K562 (cell line): ENCODE results near the gene PPP1R16B. TPM values are rescaled to one million over a fixed set of nuclear protein-coding genes. Genes with fewer than 3 reads are reported as not detected.

Source experiments
- AFF1 ChIP-seq, 2 experiments: fragments of 450-650 bp; IDR thresholded peaks; 2 replicates each; pipeline ENCODE4 v1.6.1; 2018; ENCODE audit warnings: mild to moderate bottlenecking in 2 of 2, low read depth in 1 of 2; ENCODE audit not compliant: partially characterized antibody in 2 of 2
- AFF4 ChIP-seq: sonication (generic); formaldehyde crosslinking; IDR thresholded peaks from 2 replicates; pipeline ENCODE4 v1.8.0; 2023; ENCODE audit warnings: mild to moderate bottlenecking, missing genetic modification reagents
- BRD4 ChIP-seq: fragments of 200-600 bp; sonication (generic); IDR thresholded peaks from 2 replicates; pipeline ENCODE4 v1.6.1; 2017; ENCODE audit warnings: inconsistent platforms
- CUX1 ChIP-seq: fragments of 200-800 bp; sonication (Bioruptor generic); IDR thresholded peaks from 2 replicates; pipeline ENCODE4 v1.6.1; 2016; ENCODE audit warnings: missing genetic modification characterization, missing compliant biosample characterization
- EP300 ChIP-seq: IDR thresholded peaks from 2 replicates; pipeline ENCODE4 v1.6.1; 2012; ENCODE audit warnings: low read length, improper control_type of control experiment
- MBD2 ChIP-seq: sonication (generic); IDR thresholded peaks from 2 replicates; pipeline ENCODE4 v1.6.1; 2016; ENCODE audit warnings: low read depth, borderline replicate concordance
- PHF8 ChIP-seq: fragments of 200-600 bp; sonication (generic); IDR thresholded peaks from 2 replicates; pipeline ENCODE4 v1.6.1; 2012; ENCODE audit warnings: mixed run types, mild to moderate bottlenecking, inconsistent platforms, low read length, moderate library complexity, borderline replicate concordance
- SMARCA4 ChIP-seq: fragments of 450-650 bp; IDR thresholded peaks from 2 replicates; pipeline ENCODE4 v1.6.1; 2016
- SMARCC2 ChIP-seq: fragments of 450-650 bp; IDR thresholded peaks from 2 replicates; pipeline ENCODE4 v1.6.1; 2017; ENCODE audit warnings: antibody characterized with exemption, moderate library complexity, mild to moderate bottlenecking, low read depth
- ZNF24 ChIP-seq: fragments of 450-650 bp; IDR thresholded peaks from 2 replicates; pipeline ENCODE4 v1.6.1; 2016
- polyA plus RNA-seq, 8 experiments: library from polyadenylated mRNA; depleted of rRNA in 4 of 8; stranded (reverse) in 5 of 8; unstranded in 3 of 8; fragments of >200 nt; fragmentation: Nextera tagmentation in 2 of 8; fragmentation: Illumina TruSeq in 1 of 8; extraction: Ambion mirVana in 2 of 8; extraction: Trizol in 1 of 8; gene quantifications; 2 replicates each; pipeline versions ENCODE4 v1.2.1 to v1.2.3, GENCODE V29; 2011 to 2014; ENCODE audit warnings: inconsistent platforms in 1 of 8, missing spikeins in 1 of 8
- total RNA-seq, 7 experiments: library from RNA; depleted of rRNA in 6 of 7; stranded (reverse); fragments of >200 nt in 6 of 7; fragmentation: Illumina TruSeq in 2 of 7; extraction: Trizol in 2 of 7; gene quantifications; 2 replicates each; pipeline versions ENCODE4 v1.2.1 to v1.2.3, GENCODE V29; 2011 to 2021; ENCODE audit warnings: low replicate concordance in 1 of 7

PPP1R16B gene
- total and polyA plus RNA-seq, 9 of the 15 experiments (the other 6 are each of a cell fraction or from before 2014, with no cell fraction given): 1.5 to 11.5 (median 6.8) TPM

- peak; percentile 76; the same call in 1 of the 2 replicates for TF ChIP-seq AFF4 (CRISPR knock-in tag)
- TF ChIP-seq ZNF24: peak; percentile 30; the same call in 1 of the 2 replicates
- 0 out of 2 replicates have a peak, but pooled peaks have one; percentile 35 for TF ChIP-seq SMARCC2
- peak; percentile 48 to 64 for TF ChIP-seq AFF1 (IDR thresholded peaks at IDR 0.05; ENCODE audit: low read depth in 1 of 2, partially characterized antibody in 2 of 2)
- 0 out of 2 replicates have a peak, but pooled peaks have one; percentile 74 for TF ChIP-seq PHF8
- 0 out of 2 replicates have a peak, but pooled peaks have one; percentile 52 for TF ChIP-seq CUX1 (CRISPR knock-in tag)
- peak; percentile 20; the same call in 1 of the 2 replicates for TF ChIP-seq BRD4
- peak; percentile 25; the same call in 1 of the 2 replicates for TF ChIP-seq SMARCA4
- peak; percentile 5; the same call in 1 of the 2 replicates for TF ChIP-seq EP300
- TF ChIP-seq MBD2: no peak
These were observed 156.1 kb downstream of the PPP1R16B start (continued) for GRCh38 chr20:38961530-38962043.
